GM12801 (cell line): ENCODE data around the gene EYA2.

Experiments used
- CTCF ChIP-seq: IDR thresholded peaks from one replicate; pipeline ENCODE4 v1.5.1; 2011; ENCODE audit warnings: control low read depth; ENCODE audit not compliant: insufficient read length; ENCODE audit errors: extremely low read depth

The EYA2 gene

GRCh38 chr20:46974669-46975434, 80.2 kb downstream of the EYA2 start:
- TF ChIP-seq CTCF = no peak

- no peak for TF ChIP-seq CTCF
Observed at GRCh38 chr20:46975976-46976375, 81.3 kb downstream of the EYA2 start.

- no peak for TF ChIP-seq CTCF
Observed at GRCh38 chr20:46977204-46977603, 82.6 kb downstream of the EYA2 start.

GRCh38 chr20:46977909-46978588, 83.4 kb downstream of the EYA2 start:
- no peak for TF ChIP-seq CTCF

GRCh38 chr20:46978951-46979491, 84.4 kb downstream of the EYA2 start:
- no peak for TF ChIP-seq CTCF

- TF ChIP-seq CTCF = no peak
Observed at GRCh38 chr20:46979603-46980241, 85.1 kb downstream of the EYA2 start.

- no peak for TF ChIP-seq CTCF
Observed at GRCh38 chr20:46981184-46981583, 86.5 kb downstream of the EYA2 start.
